ENCODE data around the gene DLG2.

DNA sequence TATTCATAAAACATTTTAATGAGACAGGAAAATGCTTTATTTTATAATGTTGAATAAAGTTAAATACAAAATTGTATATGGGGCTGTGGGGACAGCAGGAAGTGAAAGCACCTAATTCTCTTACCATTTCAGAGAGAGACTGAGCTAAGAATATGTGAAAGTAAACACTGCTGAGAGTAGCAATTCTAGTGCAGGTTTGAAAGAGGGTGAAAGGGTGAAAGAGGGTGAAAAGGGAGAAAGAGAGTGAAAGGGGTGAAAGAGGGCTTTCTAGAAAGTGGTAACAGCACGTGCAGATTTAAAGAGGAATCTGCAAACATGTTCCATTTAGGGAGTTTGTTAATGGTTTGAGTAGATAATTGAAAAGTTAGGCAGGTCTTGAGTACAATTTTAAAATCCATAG, 1689.0 kb downstream of the DLG2 start:
- TF ChIP-seq POLR2A (IDR thresholded peaks at IDR 0.05; ENCODE audit: low read depth, low read length) (no peak), POLR2AphosphoS5 (IDR thresholded peaks at IDR 0.05; ENCODE audit: low read depth, low read length) (no peak), TAF1 (IDR thresholded peaks at IDR 0.05; ENCODE audit: low read depth, low read length) (no peak), SPI1 (IDR thresholded peaks at IDR 0.05; ENCODE audit: low read depth, low read length) (peak; percentile 22; the same call in 1 of the 2 replicates), POU2F2 (IDR thresholded peaks at IDR 0.05; ENCODE audit: low read depth, low read length) (no peak), PAX5 (IDR thresholded peaks at IDR 0.05; ENCODE audit: insufficient read depth, low read length, severe bottlenecking) (no peak)

Measured in GM12891 (cell line).